HL-60/S4 treated with retinoic acid at 250 ng/mL for 4 days and 3 days (cell line): ENCODE results near the gene EPN1.

Experiments
- in situ Hi-C: fragments of 300-500 bp; cut with MboI; formaldehyde crosslinking; loops from 2 replicates; pipeline ENCODE4 v1.7.0; 2022; ENCODE audit warnings: low sequenced_read_pairs

Gene EPN1

DNA sequence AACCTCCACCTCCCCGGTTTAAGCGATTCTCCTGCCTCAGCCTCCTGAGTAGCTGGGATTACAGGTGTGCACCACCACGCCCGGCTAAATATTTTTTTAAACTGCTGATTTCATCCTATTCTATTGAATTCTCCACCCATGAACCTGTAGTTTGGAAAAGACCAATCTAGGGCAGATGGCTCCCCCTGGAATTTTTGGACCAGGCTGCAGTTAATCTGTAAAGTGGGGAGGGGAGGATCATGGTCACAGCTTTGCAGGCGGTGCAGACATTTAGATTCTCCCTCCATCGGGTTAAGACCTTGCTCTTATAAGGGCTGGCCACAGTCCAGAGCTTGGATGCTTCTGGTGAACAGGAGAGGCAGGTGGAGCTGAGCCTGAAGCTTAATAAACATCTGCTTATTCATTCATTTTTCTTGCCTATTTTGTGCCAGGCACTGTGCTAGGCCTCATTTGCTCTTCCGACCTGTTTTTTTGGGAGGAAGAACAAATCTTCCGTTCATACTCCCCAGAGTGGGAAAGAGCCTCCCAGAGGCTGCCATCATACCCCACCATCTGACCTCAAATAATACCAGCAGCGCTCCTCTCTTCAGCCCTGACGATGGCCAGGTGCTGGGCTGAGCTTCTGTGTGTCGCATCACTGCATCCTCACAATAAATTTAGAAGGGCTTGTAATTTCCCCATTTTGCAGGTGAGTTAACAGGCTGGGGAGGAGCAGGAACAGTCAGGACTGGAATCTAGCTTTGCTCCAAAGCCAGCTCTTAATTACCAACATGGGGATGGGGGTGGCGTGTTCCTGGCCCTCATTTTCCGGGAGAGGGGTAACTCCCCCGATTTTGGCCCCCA lies 27.9 kb upstream of the EPN1 start:
- in situ Hi-C loops, result no loop called here

DNA sequence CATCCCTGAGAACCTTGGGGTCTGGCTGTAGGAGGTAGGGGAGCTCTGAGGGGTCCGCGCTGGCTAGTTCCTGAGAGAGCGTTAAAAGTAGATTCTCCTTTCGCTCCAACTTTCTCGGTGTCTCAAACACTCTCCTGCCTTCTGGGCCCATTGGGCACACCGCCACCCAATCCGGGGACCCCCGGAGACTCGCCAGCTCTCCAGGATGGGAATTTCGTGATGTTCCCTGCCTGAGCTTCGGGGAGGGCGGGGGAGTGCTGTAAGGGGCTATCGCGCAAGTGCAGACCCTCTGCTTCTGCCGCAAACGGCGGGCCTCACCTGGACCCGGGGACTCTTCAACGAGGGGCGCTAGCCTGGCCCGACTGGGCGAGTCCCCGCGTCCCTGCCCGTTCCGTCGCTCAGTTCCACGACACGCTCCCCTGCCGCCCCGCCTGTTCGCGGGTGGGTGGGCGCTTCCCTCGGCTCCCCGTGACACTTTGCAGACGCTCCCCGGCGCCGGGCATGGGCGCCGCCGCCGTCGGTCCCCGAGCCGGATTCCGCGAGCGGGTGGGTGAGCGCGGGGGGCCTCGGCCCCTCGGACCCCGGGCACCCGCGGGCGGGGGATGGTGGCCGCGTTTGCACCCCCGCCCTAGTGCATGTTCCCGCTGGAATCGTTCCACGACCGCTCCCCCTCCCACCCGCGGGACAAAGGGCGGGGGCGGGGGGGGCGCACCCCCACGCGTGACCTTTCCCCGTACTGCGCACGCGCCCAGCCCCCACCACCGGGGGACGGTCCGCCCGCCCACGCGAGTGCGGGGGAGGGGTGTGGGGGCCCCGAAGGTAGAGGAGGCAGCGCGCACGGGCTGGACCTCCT lies 27.1 kb upstream of the EPN1 start, which contains the start of gene CCDC106:
TSS of gene CCDC106 (plus strand) at position 481 of the 853 bp plus-strand sequence. CDS start 835 bp downstream, outside the sequence.
- in situ Hi-C loops, result no loop called here

DNA sequence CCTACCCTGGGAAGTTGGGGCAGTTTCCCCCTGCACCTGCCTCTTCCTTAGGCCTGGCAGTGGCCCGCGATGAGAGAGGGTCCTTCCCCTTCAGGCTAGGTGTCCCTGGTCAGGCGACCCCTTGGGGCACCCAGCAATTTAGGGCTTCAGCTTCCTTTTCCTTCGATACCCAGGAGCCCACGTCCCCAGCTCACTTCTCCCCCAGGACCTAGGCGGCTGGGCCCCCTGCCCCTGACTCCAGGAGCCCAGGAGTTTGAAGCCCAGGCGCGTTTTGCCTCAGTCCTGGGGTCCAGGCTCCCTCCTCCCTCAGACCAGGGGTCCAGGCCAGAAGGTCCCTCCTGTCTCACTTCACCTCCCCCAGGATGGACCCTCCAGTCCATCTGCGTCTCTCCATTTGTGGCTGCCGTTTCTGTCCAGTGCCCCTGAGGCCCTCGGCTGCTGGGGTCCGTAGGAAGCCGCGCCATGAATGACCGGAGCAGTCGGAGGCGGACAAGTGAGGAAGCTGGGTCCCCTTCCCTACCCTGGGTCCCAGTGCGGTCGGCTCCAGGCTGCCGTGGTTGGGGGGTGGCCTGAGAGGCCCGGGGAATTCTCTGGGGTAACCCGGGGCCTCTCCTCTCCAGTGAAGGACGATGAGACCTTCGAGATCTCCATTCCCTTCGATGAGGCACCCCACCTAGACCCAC lies 26.3 kb upstream of the EPN1 start:
- in situ Hi-C loops, result no loop called here

DNA sequence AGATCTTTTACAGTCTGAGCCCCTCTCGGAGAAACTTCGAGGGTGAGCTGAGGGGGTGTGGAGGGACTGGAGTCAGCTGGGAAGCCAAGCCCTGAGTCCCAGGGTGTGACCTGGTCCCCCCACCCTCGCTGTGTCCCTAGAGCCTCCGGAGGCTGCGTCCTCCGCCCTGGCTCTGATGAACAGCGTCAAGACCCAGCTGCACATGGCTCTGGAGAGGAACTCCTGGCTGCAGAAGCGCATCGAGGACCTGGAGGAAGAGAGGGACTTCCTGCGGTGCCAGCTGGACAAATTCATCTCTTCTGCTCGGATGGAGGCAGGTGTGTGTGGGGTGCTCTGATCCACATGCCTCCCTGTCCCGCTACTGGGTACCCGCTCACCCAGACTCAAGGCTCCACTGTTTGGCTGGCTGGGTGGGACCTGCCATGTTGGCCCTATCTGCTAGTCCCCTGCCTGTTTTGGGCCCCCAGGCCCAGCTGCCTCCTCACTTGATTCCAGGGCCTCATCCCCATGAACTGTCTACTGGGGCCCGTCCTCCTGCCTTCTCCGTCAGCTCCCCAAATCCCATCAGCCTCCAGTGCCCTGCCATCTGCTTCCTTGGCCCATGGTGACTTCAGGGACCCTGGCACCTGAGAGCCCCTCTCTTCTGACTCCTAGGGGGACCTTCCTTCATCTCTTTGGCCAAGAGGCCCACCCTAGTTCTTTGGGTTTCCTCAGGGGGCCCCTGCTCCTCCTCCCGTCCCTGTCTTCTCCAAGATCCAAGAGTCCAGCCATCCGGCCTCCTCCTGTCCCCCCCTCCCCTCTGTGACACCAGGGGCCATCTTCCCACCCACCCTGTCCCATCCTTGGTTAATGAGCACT lies 25.5 kb upstream of the EPN1 start:
- in situ Hi-C loops, result no loop called here

DNA sequence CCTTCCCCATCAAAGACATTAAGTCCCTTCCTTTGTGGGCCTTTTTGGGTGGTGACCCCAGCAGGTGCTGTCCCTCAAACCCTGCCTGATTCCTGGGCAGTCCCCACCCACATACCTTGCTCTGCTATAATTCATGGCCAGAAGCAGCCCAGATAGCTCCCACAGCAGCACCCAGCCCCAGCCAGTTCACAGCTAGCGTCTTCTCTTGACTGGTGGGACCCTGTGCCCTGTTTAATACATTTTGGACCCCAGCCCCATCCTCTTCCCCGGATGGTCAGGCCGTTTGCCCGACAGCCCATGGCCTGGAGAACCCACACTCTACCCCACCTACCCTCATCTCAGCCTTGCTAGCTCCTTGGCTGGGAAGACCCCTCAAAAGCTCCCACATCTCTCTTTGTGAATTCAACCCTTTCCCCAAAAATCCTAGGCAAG lies 24.9 kb upstream of the EPN1 start:
- in situ Hi-C loops, result no loop called here

DNA sequence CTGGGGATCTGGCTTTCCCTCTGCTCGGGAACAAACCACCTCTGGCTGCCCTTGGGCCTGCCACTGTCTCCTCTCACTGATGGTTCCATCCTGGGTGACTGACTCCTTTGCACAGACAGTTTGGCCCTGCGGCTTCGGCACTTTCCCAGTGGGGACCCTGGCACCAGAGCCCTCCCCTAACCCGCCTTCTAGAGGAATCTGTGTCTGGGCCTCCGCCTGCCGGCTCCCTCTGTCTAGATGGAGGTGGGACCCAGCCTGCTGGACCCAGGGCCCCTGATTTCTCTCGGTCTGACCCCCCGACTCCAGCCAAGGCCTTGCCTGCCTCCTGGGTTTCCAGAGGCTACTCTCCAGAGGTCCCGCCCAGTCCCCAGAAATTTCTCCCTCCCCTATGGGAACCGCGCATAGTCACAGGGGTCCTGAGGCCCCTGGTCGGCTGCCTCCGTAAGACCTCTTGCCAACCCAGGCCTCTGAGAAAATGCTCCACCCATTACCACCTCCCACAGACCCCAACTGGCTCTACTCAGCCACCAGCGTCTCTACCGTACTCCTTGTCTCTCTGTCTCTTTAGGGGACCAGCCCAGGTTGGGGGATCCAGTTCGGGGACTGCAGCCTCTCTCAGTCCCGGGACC lies 24.3 kb upstream of the EPN1 start:
- in situ Hi-C loops, result no loop called here

DNA sequence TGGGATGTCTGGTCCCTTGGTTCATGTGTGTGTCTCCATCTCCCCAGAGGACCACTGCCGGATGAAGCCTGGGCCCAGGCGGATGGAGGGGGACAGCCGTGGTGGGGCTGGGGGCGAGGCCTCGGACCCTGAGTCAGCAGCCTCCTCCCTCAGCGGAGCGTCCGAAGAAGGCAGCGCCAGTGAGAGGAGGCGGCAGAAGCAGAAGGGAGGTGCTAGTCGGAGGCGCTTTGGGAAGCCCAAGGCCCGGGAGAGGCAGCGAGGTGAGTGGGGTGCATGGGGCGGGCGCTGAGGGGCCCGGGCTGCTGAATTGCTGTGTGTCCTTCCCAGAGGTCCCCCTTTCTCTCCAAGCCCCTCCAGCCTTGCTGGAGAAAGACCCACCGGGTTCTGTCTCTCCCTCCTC lies 23.8 kb upstream of the EPN1 start:
- in situ Hi-C loops, result no loop called here

DNA sequence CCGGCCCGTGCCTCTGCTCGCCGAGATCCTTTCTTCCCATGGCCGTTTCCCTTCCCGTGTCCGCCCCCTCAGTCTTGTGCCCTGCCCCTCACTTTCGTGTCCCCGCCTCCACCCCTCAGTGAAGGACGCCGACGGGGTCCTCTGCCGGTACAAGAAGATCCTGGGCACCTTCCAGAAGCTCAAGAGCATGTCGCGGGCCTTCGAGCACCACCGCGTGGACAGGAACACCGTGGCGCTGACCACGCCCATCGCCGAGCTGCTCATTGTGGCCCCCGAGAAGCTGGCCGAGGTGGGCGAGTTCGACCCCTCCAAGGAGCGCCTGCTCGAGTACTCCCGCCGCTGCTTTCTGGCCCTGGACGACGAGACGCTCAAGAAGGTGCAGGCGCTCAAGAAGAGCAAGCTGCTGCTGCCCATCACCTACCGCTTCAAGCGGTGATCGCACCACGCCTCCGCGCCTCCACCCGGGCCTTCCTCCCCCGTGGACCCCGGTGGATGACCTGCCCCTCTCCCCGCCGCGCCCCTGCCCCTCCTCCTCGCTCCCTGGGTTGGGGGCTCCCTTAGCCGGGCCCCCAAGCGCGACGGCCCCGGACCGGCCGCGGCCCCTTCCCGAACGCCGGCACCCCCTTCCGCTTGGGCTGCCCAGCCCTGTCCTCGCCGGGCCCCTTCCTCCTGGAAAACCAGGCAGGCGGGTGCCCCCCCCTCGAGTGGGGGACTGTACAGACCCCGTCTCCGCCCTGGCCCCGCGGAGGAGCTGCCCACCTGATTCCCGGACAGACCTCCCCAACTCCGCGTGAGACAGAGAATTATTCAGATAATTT lies 22.5 kb upstream of the EPN1 start:
- in situ Hi-C loops, result no loop called here

DNA sequence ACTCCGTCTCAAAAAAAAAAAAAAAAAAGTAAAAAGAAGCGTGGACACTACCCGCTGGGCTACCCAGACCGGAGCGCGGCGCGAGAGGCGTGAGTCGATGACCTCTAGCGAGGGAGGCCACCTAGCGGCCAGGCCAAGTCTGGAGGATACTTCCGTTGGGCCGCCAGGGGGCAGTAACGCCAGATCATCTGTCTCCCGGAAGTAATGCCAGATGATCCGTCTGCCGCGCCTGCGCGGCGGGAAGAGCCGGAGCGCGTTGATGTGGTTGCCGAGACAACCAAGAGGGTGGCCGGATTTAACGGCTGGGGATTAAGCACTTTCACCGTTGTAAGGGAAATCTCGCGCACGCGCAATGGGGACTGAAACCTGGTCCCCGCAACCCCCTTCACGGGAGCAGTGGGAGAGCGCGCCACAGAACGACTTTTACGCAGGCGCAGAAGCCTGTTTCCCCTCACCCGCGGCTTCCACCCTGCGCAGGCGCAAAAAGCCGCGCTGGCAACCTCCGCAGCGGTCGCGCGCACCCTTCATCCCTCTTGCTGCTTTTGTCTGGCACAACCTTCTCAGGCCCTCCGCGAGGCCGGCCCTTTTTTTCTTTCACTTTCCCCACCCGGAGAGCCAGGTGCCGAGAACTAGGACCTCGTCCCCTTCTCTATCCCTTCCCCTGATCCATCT lies 21.2 kb upstream of the EPN1 start:
- in situ Hi-C loops, result no loop called here

DNA sequence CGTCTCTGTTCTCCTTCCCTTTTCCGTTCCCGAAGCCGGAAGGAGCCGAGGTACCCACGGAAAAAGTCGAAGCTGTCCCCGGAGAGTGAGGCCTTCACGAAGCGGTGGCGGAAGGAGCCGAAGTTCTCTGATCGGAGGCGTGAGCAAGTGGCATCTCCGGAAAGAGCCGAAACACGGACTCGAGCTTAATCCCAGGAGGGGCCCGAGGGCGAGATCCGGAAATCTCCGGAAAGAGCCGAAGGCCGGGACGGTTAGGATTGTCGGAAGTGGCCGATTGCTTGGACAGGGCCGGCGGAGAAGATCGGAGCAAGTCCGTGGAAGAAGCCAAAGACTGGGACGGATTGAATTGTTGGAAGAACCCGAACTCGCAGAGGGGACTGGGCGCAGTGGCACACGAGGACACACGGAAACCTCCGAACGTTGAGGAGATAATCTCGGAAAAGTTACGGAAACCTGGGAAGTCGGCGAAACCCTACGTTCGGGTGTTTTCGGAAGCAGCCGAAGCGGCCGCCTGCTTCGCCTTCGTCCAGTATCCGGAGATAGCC lies 20.6 kb upstream of the EPN1 start:
- in situ Hi-C loops, result no loop called here

DNA sequence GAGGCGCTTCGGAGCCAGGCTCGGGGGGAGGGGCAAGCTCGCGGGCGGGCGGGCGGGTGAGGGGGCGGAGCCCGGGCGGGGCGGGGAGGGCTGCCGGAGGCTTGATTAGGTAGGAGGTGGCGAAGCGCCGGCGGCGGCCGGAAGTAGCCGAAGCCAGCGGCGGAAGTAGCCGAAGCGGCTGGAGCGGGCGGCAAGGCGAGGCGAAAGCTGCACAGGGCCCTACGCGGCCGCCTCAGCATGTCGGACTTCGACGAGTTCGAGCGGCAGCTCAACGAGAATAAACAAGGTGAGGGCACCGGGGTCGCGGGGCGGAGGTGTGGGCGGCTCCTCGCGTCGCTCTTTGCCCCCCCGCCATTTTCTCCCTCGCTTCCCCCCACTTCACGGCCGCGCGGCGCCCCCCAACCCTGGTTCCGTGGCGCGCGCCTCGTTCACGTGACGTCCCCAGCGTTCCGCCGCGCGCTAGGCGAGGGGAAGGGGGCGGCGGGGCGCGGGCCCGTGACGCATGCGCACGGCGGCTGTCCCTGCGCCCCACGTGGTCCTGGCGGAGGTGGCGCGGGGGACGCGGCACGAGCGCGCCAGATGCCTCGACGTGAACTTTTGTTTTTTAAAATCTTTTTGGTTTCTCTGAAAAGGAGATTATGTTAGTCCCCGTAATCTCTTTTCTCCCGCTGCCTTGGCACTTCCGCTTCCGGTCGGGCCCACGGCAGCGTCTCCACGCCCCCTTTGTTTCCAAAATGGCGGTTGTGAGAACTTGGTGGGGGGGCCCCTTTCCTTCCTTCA lies 20.0 kb upstream of the EPN1 start, which contains the start of gene U2AF2:
TSS of gene U2AF2 (plus strand) at position 168 of the 780 bp plus-strand sequence. CDS start at position 238, 70 bp downstream.
- in situ Hi-C loops, result no loop called here

DNA sequence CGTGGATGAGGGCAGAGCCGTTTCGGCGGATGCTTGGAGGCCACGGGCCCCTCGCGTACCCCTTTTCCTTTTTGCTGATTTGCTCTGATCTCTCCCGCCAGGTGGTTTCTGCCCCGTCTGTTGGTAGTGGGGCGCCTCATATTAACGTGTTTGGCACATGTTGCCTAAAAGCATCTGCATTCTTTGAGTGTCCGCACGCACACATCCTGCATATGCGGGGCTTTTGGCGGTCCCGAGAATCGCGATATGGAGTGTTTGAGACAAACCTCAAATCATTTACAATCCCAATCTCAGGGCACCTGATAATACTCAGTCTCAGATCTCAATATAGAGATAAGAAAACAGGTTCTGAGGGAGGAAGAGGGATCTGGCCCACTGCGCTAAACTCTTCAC lies 19.4 kb upstream of the EPN1 start:
- in situ Hi-C loops, result no loop called here

DNA sequence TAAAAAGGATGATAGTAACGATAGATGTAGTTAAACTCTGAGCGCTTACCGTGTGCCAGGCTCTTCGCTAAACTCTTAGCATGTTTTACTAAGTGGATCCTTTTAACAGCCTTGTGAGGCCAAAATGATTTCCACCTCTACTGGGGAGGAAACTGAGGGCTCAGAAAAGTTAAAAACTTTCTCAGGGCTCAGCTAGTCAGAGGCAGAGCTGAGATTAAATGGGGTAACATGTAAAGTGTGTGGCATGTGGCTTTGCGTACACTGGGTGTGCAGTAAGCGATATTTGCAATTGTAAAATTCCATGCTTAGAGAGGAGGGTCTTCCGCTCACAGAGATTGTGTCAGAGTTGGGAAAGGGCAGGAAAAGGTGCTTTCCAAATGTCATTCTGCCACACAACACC lies 18.5 kb upstream of the EPN1 start:
- in situ Hi-C loops, result no loop called here

DNA sequence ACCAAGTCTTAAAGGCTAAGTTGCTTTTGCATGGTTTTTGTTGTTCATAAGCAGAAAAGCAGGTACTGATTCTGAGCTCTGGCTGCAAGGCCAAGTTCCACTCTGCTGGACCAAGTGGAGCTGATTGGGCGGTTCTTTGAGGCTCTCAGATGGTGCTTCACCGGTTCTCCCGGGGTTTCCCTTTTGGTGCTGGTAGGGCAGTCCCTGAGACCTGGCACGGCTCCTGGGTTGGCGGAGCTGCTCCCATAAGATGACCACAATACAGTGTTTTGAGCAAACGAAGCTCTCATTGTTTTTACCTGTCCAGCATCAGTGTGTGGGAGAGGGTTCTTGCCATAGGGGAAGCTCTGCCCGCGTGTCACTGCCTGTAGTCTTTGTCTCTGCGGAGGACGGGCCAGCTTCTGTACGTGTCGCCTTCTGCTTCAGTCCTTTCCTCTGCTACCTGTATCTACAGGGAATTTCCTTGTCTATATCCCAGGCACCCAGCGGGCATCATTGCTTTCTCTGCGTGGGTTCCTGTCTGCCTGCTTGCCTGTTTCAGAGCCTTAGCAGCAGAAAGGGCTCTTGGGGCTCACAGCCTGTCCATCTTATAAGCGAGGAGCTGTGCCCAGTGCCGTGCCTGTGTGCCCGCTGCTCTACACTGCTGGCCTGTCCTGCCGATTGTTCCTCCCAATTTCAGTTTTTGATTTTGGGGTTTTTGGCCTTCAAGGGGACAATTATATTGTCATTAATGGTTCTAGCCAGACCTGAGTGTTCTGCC lies 17.9 kb upstream of the EPN1 start:
- in situ Hi-C loops, result no loop called here

DNA sequence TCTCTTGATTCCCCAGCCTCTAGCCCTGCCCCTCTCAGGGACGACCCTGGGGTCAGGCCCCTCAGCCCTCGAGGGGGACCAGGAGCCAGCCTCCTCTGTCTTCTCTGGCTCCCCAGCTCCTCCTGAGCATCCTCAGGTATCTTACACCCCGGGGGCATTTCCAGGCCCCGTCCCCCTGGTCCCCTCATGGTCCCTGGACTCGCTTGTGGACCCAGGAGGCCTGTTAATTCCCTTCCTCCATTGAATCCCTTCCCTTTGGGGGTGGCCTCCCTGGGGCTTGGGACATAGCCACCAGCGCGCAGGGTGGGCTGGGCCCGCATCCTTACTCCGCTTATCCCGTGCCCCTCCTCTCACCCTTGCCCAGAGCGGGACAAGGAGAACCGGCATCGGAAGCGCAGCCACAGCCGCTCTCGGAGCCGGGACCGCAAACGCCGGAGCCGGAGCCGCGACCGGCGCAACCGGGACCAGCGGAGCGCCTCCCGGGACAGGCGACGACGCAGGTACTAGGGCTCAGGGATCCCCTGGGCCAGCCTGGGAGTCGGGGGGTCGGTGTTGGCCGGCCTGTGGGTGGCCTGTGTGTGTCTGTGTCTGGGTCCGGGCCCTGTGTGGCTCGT lies 16.1 kb upstream of the EPN1 start:
- in situ Hi-C loops, result no loop called here

DNA sequence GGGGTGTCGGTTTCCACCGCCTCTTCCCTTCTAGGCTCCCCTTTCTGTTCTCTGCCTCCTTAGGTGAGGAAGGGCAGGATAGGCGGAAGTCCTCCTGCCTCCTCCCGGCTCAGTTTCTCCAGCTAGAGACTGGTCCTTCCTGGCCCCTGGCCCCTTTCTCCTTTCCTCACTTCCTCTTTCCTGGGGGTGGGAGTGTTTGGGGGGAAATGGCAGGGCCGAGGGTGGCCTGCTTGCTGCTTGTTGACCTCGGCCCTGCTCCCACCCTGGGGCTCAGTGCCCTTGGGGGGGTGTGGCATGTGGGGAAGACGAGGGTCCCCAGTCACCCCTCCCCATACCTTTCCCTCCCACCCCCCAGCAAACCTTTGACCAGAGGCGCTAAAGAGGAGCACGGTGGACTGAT lies 15.2 kb upstream of the EPN1 start:
- in situ Hi-C loops, result no loop called here
